Thoracic aorta (tissue), 2 donors: ENCODE measurements around the gene HPRT1. TPM values are rescaled to one million over a fixed set of nuclear protein-coding genes. Genes with fewer than 3 reads are reported as not detected.

ENCODE experiments used
- ATAC-seq: fragments of 150-250 bp; one replicate; pipeline ENCODE4 v1.8.0; 2017; ENCODE audit warnings: low read depth; ENCODE audit not compliant: insufficient number of reproducible peaks, low FRiP score
- DNase-seq: peaks from one replicate; pipeline ENCODE4 v3.0.0-alpha.2; 2020; ENCODE audit warnings: low spot score
- H3K27ac ChIP-seq, 2 donors: fragments of 200-600 bp; sonication (generic); 1 replicate in 1 of 2; 2 replicates in 1 of 2; pipeline ENCODE4 v1.5.1; 2016; ENCODE audit warnings: mild to moderate bottlenecking in 2 of 2, moderate library complexity in 2 of 2
- H3K27me3 ChIP-seq: fragments of 200-600 bp; sonication (generic); replicated peaks from 2 replicates; pipeline ENCODE4 v1.6.0; 2016; ENCODE audit warnings: mild to moderate bottlenecking; ENCODE audit not compliant: insufficient read depth
- H3K36me3 ChIP-seq: fragments of 200-600 bp; sonication (generic); one replicate; pipeline ENCODE4 v1.5.1; 2016
- H3K4me1 ChIP-seq, 2 donors: fragments of 200-600 bp; sonication (generic); 1 replicate in 1 of 2; 2 replicates in 1 of 2; pipeline versions ENCODE4 v1.5.1 to v1.6.0; 2016; ENCODE audit warnings: low read depth in 2 of 2, mild to moderate bottlenecking in 1 of 2; ENCODE audit not compliant: control insufficient read depth in 1 of 2
- H3K4me3 ChIP-seq: fragments of 200-600 bp; sonication (generic); 2 replicates; pipeline ENCODE4 v1.5.1; 2016; ENCODE audit warnings: mild to moderate bottlenecking
- H3K9me3 ChIP-seq: fragments of 200-600 bp; sonication (generic); 2 replicates; pipeline ENCODE4 v1.5.1; 2016
- CTCF ChIP-seq: fragments of 200-600 bp; sonication (generic); IDR thresholded peaks from one replicate; pipeline ENCODE4 v1.5.1; 2019; ENCODE audit warnings: antibody characterized with exemption
- total RNA-seq, 2 donors: library from RNA; depleted of rRNA; stranded (reverse); fragments of >200 nt; gene quantifications; one replicate each; pipeline versions ENCODE4 v1.1.0 to v1.2.3, GENCODE V29; 2016

The HPRT1 gene
- total RNA-seq, 2 donors from 2014 or later = 3.1 to 20.7 TPM

- H3K4me3 ChIP-seq = no peak overlapping the region
- no peak overlapping the region for H3K27ac ChIP-seq
- no peaks in the 10 kb centered on the region for H3K27me3 ChIP-seq
- DNase-seq (no peak), ATAC-seq (no peak)
- TF ChIP-seq CTCF = no peak
- H3K36me3 ChIP-seq = no peaks in the 10 kb centered on the region
- H3K9me3 ChIP-seq = no peaks in the 10 kb centered on the region
- H3K4me1 ChIP-seq = no peaks in the 10 kb centered on the region
Measured at GRCh38 chrX:134481339-134481738, 21.4 kb downstream of the HPRT1 start.

GRCh38 chrX:134482371-134482770 is 22.4 kb downstream of the HPRT1 start:
- no peak for TF ChIP-seq CTCF
- Histone ChIP-seq H3K9me3 (no peaks in the 10 kb centered on the region), H3K4me3 (no peak overlapping the region), H3K36me3 (no peaks in the 10 kb centered on the region), H3K27me3 (no peaks in the 10 kb centered on the region), H3K4me1 (no peaks in the 10 kb centered on the region), H3K27ac (no peak overlapping the region)
- ATAC-seq (no peak), DNase-seq (no peak)

GRCh38 chrX:134484039-134484438 is 24.1 kb downstream of the HPRT1 start:
- Histone ChIP-seq H3K27ac (no peak overlapping the region), H3K36me3 (no peaks in the 10 kb centered on the region), H3K27me3 (no peaks in the 10 kb centered on the region), H3K4me3 (no peak overlapping the region), H3K9me3 (no peaks in the 10 kb centered on the region), H3K4me1 (no peaks in the 10 kb centered on the region)
- no peak for ATAC-seq
- no peak for DNase-seq
- peak; percentile 57 for TF ChIP-seq CTCF

GRCh38 chrX:134501941-134502340 is 42.0 kb downstream of the HPRT1 start:
- H3K4me1 ChIP-seq = no peaks in the 10 kb centered on the region
- DNase-seq = no peak
- H3K9me3 ChIP-seq = no peaks in the 10 kb centered on the region
- no peak overlapping the region for H3K27ac ChIP-seq
- TF ChIP-seq CTCF = no peak
- no peaks in the 10 kb centered on the region for H3K27me3 ChIP-seq
- no peak overlapping the region for H3K4me3 ChIP-seq
- no peak for ATAC-seq
- peaks cover 5% of the 10 kb centered on the region for H3K36me3 ChIP-seq

- Histone ChIP-seq H3K27me3 (no peaks in the 10 kb centered on the region), H3K36me3 (peaks cover 5% of the 10 kb centered on the region), H3K9me3 (no peaks in the 10 kb centered on the region), H3K27ac (no peak overlapping the region), H3K4me1 (no peaks in the 10 kb centered on the region), H3K4me3 (no peak overlapping the region)
- DNase-seq (no peak), ATAC-seq (no peak)
- no peak for TF ChIP-seq CTCF
Measured at GRCh38 chrX:134502686-134503085, 42.7 kb downstream of the HPRT1 start.
